GM23338 (cell line): ENCODE data around the gene GPR18. TPM values are rescaled to one million over a fixed set of nuclear protein-coding genes. Genes with fewer than 3 reads are reported as not detected.

ENCODE experiments used
- ATAC-seq: fragments of 200-7000 bp; cut with Tn5 transposase; 3 replicates; pipeline ENCODE4 v1.9.1; 2020
- DNase-seq: peaks from one replicate; pipeline ENCODE4 v3.0.0-alpha.2; 2015; ENCODE audit warnings: low spot score
- H2AFZ ChIP-seq: fragments of 200-600 bp; sonication (generic); 2 replicates; pipeline ENCODE4 v1.8.0; 2016; ENCODE audit warnings: antibody characterized with exemption, mild to moderate bottlenecking, moderate library complexity
- H3F3A ChIP-seq: fragments of 200-600 bp; sonication (generic); replicated peaks from 2 replicates; pipeline ENCODE4 v1.8.0; 2017; ENCODE audit warnings: antibody characterized with exemption, mixed run types, low read depth
- H3K27ac ChIP-seq: fragments of 200-600 bp; sonication (generic); 2 replicates; pipeline ENCODE4 v1.6.1; 2016; ENCODE audit warnings: low read depth
- H3K27me3 ChIP-seq: fragments of 200-600 bp; sonication (generic); 2 replicates; pipeline ENCODE4 v1.8.0; 2016; ENCODE audit warnings: mild to moderate bottlenecking, mixed run types, moderate library complexity; ENCODE audit not compliant: insufficient read depth
- H3K36me3 ChIP-seq: fragments of 200-600 bp; sonication (generic); 2 replicates; pipeline ENCODE4 v1.8.0; 2016; ENCODE audit warnings: mild to moderate bottlenecking; ENCODE audit not compliant: insufficient read depth
- H3K4me1 ChIP-seq: fragments of 200-600 bp; sonication (generic); 2 replicates; pipeline ENCODE4 v1.8.0; 2016; ENCODE audit warnings: mild to moderate bottlenecking, moderate library complexity; ENCODE audit not compliant: insufficient read depth
- H3K4me2 ChIP-seq: fragments of 200-600 bp; sonication (generic); 2 replicates; pipeline ENCODE4 v1.7.1; 2017; ENCODE audit warnings: mixed run types
- H3K4me3 ChIP-seq: fragments of 200-600 bp; sonication (generic); 2 replicates; pipeline ENCODE4 v1.6.1; 2016; ENCODE audit warnings: mixed run types
- H3K79me2 ChIP-seq: fragments of 200-600 bp; sonication (generic); replicated peaks from 2 replicates; pipeline ENCODE4 v1.8.0; 2017; ENCODE audit warnings: mild to moderate bottlenecking; ENCODE audit not compliant: insufficient read depth
- H3K9me2 ChIP-seq: fragments of 200-600 bp; sonication (generic); 2 replicates; pipeline ENCODE4 v1.8.0; 2017; ENCODE audit not compliant: insufficient read depth
- H4K20me1 ChIP-seq: fragments of 200-600 bp; sonication (generic); replicated peaks from 2 replicates; pipeline ENCODE4 v1.8.0; 2017; ENCODE audit warnings: mild to moderate bottlenecking; ENCODE audit not compliant: insufficient read depth
- H3K27ac Mint-ChIP-seq: 2 replicates; pipeline ENCODE4 v1.8.0; 2020; ENCODE audit warnings: inconsistent platforms, mild to moderate bottlenecking, moderate library complexity, mixed read lengths
- H3K27me3 Mint-ChIP-seq: 3 replicates; pipeline ENCODE4 v1.8.0; 2022; ENCODE audit warnings: low read depth, mild to moderate bottlenecking, moderate library complexity, mixed read lengths, inconsistent platforms; ENCODE audit not compliant: insufficient read depth, poor library complexity
- H3K36me3 Mint-ChIP-seq: 3 replicates; pipeline ENCODE4 v1.8.0; 2021; ENCODE audit warnings: low read depth, mild to moderate bottlenecking, inconsistent platforms, moderate library complexity, mixed read lengths
- H3K4me1 Mint-ChIP-seq: 3 replicates; pipeline ENCODE4 v1.8.0; 2020; ENCODE audit warnings: mild to moderate bottlenecking, inconsistent platforms, mixed read lengths
- H3K4me3 Mint-ChIP-seq: 3 replicates; pipeline ENCODE4 v1.8.0; 2021; ENCODE audit warnings: moderate library complexity, mild to moderate bottlenecking, inconsistent platforms, mixed read lengths
- H3K9me3 Mint-ChIP-seq: 3 replicates; pipeline ENCODE4 v1.8.0; 2020; ENCODE audit warnings: moderate library complexity, mild to moderate bottlenecking, inconsistent platforms, mixed read lengths
- EZH2 ChIP-seq: fragments of 200-600 bp; sonication (generic); IDR thresholded peaks from one replicate; pipeline ENCODE4 v1.8.0; 2017; ENCODE audit warnings: antibody characterized with exemption, mild to moderate bottlenecking, low read depth; ENCODE audit not compliant: unreplicated experiment
- EZH2phosphoT487 ChIP-seq: fragments of 200-600 bp; sonication (generic); IDR thresholded peaks from one replicate; pipeline ENCODE4 v1.8.1; 2018; ENCODE audit warnings: antibody characterized with exemption; ENCODE audit not compliant: unreplicated experiment
- NANOG ChIP-seq: IDR thresholded peaks from 2 replicates; pipeline ENCODE4 v1.6.1; 2016; ENCODE audit warnings: antibody characterized with exemption, borderline replicate concordance
- POLR2AphosphoS5 ChIP-seq: IDR thresholded peaks from 2 replicates; pipeline ENCODE4 v1.6.1; 2016; ENCODE audit warnings: antibody characterized with exemption, low read depth
- ZNF114 ChIP-seq: fragments of 250-450 bp; sonication (Bioruptor Pico); IDR thresholded peaks from 2 replicates; pipeline ENCODE4 v1.5.0; 2020; ENCODE audit warnings: mild to moderate bottlenecking, moderate library complexity
- ZNF331 ChIP-seq: fragments of 250-450 bp; sonication (Bioruptor Pico); IDR thresholded peaks from 2 replicates; pipeline ENCODE4 v1.5.0; 2020; ENCODE audit warnings: low read depth, mild to moderate bottlenecking, moderate library complexity
- polyA plus RNA-seq: library from polyadenylated mRNA; unstranded; fragments of >200 nt; fragmentation: Nextera tagmentation; extraction: Ambion mirVana; gene quantifications from 2 replicates; pipeline ENCODE4 v1.2.1, GENCODE V29; 2016
- total RNA-seq: library from RNA; depleted of rRNA; stranded (reverse); fragments of >200 nt; shearing (Covaris generic); gene quantifications from 2 replicates; pipeline ENCODE4 v1.2.3, GENCODE V29; 2014
- TF ChIP-seq, protein P1 (sequence below), 2 experiments: fragments of 200-600 bp in 1 of 2; sonication (generic) in 1 of 2; conservative IDR thresholded peaks; 2 replicates each; pipeline versions ENCODE4 v1.5.1 to v1.6.1; 2016 to 2017; ENCODE audit warnings: antibody characterized with exemption in 2 of 2, low read depth in 2 of 2, mild to moderate bottlenecking in 2 of 2, moderate library complexity in 1 of 2
- TF ChIP-seq, protein P2 (sequence below): IDR thresholded peaks from 2 replicates; pipeline ENCODE4 v1.6.1; 2016; ENCODE audit warnings: antibody characterized with exemption
- TF ChIP-seq, protein P3 (sequence below): IDR thresholded peaks from one replicate; pipeline ENCODE4 v1.6.1; 2018; ENCODE audit warnings: antibody characterized with exemption; ENCODE audit not compliant: unreplicated experiment

Gene GPR18
- total and polyA plus RNA-seq, 2 experiments from 2014 or later = 2.6 TPM; not detected in 1

DNA sequence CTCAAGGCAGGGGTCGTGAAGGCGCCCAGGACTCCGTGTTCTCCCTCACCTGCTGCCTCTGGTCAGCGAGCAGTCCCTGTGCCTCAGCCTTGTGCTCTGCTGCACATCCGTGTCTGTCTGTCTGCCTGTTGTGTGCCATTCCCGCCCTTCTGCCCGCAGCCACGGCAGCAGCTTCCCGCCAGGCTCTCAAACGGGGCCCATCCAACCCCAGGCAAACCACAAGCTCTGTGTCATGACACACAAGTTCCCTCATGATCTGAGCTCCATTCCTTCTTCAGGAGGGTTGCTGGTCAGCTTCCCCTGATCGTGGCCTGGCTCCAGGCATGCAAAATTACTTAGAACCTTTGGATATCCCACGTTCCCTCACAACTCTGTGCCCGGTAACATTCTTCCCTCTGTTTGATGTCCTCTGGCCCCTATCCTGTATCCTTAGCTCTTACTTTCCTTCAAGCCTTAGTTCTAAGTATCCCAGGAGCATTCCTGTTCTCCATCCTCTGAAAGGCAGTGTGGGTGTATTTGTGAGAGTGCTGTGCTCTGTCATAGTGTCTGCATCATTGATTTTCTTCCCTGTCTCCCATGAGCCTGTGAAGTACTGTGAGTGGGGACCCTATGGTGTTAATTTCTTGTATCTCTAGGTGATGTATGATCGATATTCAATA, 45.8 kb upstream of the GPR18 start:
- Histone ChIP-seq H2AFZ (no peak overlapping the region), H3K27me3 (no peaks in the 10 kb centered on the region), H3K79me2 (no peaks in the 10 kb centered on the region; the same call in 1 of the 2 replicates), H3F3A (no peaks in the 10 kb centered on the region), H3K27ac (no peak overlapping the region), H3K9me2 (no peaks in the 10 kb centered on the region), H4K20me1 (peaks cover 17% of the 10 kb centered on the region), H3K4me1 (no peaks in the 10 kb centered on the region), H3K4me2 (no peak overlapping the region), H3K36me3 (no peaks in the 10 kb centered on the region), H3K4me3 (no peak overlapping the region)
- Mint-ChIP-seq H3K36me3 (peaks cover 8% of the 10 kb centered on the region; the same call in 1 of the 3 replicates), H3K27me3 (no peaks in the 10 kb centered on the region), H3K27ac (no peak overlapping the region; the same call in 1 of the 2 replicates), H3K4me3 (no peak overlapping the region), H3K4me1 (peaks cover 11% of the 10 kb centered on the region; the same call in 2 of the 3 replicates), H3K9me3 (no peaks in the 10 kb centered on the region)
- ATAC-seq (no peak), DNase-seq (no peak)
- TF ChIP-seq ZNF114 (CRISPR knock-in tag) (no peak), ZNF331 (CRISPR knock-in tag) (no peak), POLR2AphosphoS5 (no peak)
- TF ChIP-seq, protein P1, sequence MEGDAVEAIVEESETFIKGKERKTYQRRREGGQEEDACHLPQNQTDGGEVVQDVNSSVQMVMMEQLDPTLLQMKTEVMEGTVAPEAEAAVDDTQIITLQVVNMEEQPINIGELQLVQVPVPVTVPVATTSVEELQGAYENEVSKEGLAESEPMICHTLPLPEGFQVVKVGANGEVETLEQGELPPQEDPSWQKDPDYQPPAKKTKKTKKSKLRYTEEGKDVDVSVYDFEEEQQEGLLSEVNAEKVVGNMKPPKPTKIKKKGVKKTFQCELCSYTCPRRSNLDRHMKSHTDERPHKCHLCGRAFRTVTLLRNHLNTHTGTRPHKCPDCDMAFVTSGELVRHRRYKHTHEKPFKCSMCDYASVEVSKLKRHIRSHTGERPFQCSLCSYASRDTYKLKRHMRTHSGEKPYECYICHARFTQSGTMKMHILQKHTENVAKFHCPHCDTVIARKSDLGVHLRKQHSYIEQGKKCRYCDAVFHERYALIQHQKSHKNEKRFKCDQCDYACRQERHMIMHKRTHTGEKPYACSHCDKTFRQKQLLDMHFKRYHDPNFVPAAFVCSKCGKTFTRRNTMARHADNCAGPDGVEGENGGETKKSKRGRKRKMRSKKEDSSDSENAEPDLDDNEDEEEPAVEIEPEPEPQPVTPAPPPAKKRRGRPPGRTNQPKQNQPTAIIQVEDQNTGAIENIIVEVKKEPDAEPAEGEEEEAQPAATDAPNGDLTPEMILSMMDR (conservative IDR thresholded peaks at IDR 0.05; ENCODE audit: low read depth in 2 of 2) = no peak

DNA sequence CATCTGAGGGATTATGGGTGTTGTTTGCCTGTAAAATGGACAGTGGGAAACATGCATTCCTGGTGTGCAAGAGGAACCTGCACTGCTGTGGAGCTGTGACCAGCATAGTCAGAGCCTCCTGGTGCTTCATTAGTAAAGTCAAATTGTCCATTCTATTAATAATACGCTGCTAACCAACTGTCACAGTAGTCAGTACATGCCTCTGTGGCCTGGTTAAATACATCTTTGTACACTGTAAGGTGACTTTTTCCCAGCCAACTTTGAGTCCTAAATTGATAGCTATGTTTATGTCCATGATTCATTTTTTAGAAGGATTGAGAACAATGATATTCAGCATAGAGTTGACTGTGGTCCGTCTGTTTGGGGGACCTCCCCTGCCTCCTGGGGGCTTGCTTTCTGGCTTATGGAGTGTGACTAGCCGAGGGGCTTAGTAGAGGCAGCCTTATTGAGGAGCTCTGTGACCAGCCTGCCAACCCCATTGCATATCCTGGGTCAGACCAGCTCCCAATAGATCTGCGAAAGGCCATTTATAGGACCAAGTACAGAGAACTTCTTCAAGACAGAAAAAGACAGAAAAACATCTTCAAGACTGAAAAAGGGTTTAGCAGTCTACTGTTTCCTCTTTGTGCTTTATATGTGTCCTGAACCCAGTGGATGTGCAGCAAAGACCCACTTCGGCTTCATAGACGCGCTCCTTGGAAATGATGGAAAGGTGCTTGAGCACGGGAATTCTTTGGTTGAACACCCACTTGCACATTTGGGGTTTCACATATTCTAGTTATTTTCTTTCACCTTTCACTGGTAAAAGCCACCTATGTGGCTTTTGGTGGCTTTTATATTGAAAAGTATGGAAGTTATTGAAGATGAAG, 44.7 kb upstream of the GPR18 start:
- ATAC-seq (no peak), DNase-seq (no peak)
- Histone ChIP-seq H3K27ac (no peak overlapping the region), H3K4me1 (no peaks in the 10 kb centered on the region), H2AFZ (no peak overlapping the region), H3K4me3 (no peak overlapping the region), H3K36me3 (no peaks in the 10 kb centered on the region), H4K20me1 (peaks cover 17% of the 10 kb centered on the region), H3K27me3 (no peaks in the 10 kb centered on the region), H3F3A (no peaks in the 10 kb centered on the region), H3K9me2 (no peaks in the 10 kb centered on the region), H3K79me2 (no peaks in the 10 kb centered on the region), H3K4me2 (no peak overlapping the region)
- Mint-ChIP-seq H3K27me3 (no peaks in the 10 kb centered on the region), H3K4me1 (peaks cover 12% of the 10 kb centered on the region; the same call in 2 of the 3 replicates), H3K9me3 (no peaks in the 10 kb centered on the region), H3K36me3 (no peaks in the 10 kb centered on the region), H3K27ac (no peak overlapping the region), H3K4me3 (no peak overlapping the region)
- TF ChIP-seq EZH2 (no peak), NANOG (no peak), ZNF114 (CRISPR knock-in tag) (no peak), EZH2phosphoT487 (no peak), POLR2AphosphoS5 (no peak), ZNF331 (CRISPR knock-in tag) (no peak)
- TF ChIP-seq, protein P2, sequence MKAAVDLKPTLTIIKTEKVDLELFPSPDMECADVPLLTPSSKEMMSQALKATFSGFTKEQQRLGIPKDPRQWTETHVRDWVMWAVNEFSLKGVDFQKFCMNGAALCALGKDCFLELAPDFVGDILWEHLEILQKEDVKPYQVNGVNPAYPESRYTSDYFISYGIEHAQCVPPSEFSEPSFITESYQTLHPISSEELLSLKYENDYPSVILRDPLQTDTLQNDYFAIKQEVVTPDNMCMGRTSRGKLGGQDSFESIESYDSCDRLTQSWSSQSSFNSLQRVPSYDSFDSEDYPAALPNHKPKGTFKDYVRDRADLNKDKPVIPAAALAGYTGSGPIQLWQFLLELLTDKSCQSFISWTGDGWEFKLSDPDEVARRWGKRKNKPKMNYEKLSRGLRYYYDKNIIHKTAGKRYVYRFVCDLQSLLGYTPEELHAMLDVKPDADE = no peak
- TF ChIP-seq, protein P3, sequence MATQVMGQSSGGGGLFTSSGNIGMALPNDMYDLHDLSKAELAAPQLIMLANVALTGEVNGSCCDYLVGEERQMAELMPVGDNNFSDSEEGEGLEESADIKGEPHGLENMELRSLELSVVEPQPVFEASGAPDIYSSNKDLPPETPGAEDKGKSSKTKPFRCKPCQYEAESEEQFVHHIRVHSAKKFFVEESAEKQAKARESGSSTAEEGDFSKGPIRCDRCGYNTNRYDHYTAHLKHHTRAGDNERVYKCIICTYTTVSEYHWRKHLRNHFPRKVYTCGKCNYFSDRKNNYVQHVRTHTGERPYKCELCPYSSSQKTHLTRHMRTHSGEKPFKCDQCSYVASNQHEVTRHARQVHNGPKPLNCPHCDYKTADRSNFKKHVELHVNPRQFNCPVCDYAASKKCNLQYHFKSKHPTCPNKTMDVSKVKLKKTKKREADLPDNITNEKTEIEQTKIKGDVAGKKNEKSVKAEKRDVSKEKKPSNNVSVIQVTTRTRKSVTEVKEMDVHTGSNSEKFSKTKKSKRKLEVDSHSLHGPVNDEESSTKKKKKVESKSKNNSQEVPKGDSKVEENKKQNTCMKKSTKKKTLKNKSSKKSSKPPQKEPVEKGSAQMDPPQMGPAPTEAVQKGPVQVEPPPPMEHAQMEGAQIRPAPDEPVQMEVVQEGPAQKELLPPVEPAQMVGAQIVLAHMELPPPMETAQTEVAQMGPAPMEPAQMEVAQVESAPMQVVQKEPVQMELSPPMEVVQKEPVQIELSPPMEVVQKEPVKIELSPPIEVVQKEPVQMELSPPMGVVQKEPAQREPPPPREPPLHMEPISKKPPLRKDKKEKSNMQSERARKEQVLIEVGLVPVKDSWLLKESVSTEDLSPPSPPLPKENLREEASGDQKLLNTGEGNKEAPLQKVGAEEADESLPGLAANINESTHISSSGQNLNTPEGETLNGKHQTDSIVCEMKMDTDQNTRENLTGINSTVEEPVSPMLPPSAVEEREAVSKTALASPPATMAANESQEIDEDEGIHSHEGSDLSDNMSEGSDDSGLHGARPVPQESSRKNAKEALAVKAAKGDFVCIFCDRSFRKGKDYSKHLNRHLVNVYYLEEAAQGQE = no peak
- TF ChIP-seq, protein P1 (conservative IDR thresholded peaks at IDR 0.05; ENCODE audit: low read depth in 2 of 2) = no peak
